ENCODE results near the gene GLUD1.
"Not testable (repeated sequence)": the region's sequence is repeated elsewhere in the genome, so short reads cannot be mapped to it uniquely, and the experiment has no call there.

The GLUD1 gene

GRCh38 chr10:87094373-87095235 lies at the start of gene GLUD1, which contains the start of gene SHLD2:
Gene GLUD1 (minus strand): TSS chr10:87094843. CDS start chr10:87094769, 74 bp downstream.
Gene SHLD2 (plus strand): TSS chr10:87095206. CDS start chr10:87151355, 56,149 bp downstream.
- peak; percentile 95 for DNase-seq

GRCh38 chr10:87143109-87143418 lies 48.4 kb upstream of the GLUD1 start:
- DNase-seq = not testable (repeated sequence)

GRCh38 chr10:87142230-87143108 lies 47.8 kb upstream of the GLUD1 start:
- not testable (repeated sequence) for DNase-seq

- not testable (repeated sequence) for DNase-seq
Observed at GRCh38 chr10:87137478-87137877, 42.8 kb upstream of the GLUD1 start.

GRCh38 chr10:87134440-87134839 lies 39.8 kb upstream of the GLUD1 start:
- not testable (repeated sequence) for DNase-seq

GRCh38 chr10:87133936-87134335 lies 39.3 kb upstream of the GLUD1 start:
- DNase-seq = not testable (repeated sequence)

GRCh38 chr10:87132176-87132575 lies 37.5 kb upstream of the GLUD1 start:
- DNase-seq = not testable (repeated sequence)

- not testable (repeated sequence) for DNase-seq
Observed at GRCh38 chr10:87127607-87128156, 33.0 kb upstream of the GLUD1 start.

- not testable (repeated sequence) for DNase-seq
Observed at GRCh38 chr10:87127048-87127447, 32.4 kb upstream of the GLUD1 start.

- not testable (repeated sequence) for DNase-seq
Observed at GRCh38 chr10:87123351-87123750, 28.7 kb upstream of the GLUD1 start.

GRCh38 chr10:87119029-87119428 lies 24.4 kb upstream of the GLUD1 start:
- not testable (repeated sequence) for DNase-seq

- not testable (repeated sequence) for DNase-seq
Observed at GRCh38 chr10:87118122-87118521, 23.5 kb upstream of the GLUD1 start.

- no peak for DNase-seq
Observed at GRCh38 chr10:87105446-87106124, 10.9 kb upstream of the GLUD1 start.

- DNase-seq = not testable (repeated sequence)
Observed at GRCh38 chr10:87104727-87105126, 10.1 kb upstream of the GLUD1 start.

- DNase-seq = no peak
Observed at GRCh38 chr10:87101996-87102395, 7.4 kb upstream of the GLUD1 start.

GRCh38 chr10:87095236-87095945 lies 748 bp upstream of the GLUD1 start:
- peak; percentile 82 for DNase-seq

- peak; percentile 86 for DNase-seq
Observed at GRCh38 chr10:87093632-87094372, 841 bp downstream of the GLUD1 start.

- peak; percentile 37 for DNase-seq
Observed at GRCh38 chr10:87092861-87093631, 1.6 kb downstream of the GLUD1 start.

- DNase-seq = no peak
Observed at GRCh38 chr10:87092376-87092860, 2.2 kb downstream of the GLUD1 start.

GRCh38 chr10:87090779-87091178 lies 3.9 kb downstream of the GLUD1 start:
- DNase-seq = no peak

Data from stimulated activated CD4-positive, alpha-beta T cell treated with anti-CD3 and anti-CD28 coated beads, Interleukin-15, amount 100 ng/mL, for 24 hours (primary cell).